IMR-90 (cell line): ENCODE results near the gene DAB1. TPM values are rescaled to one million over a fixed set of nuclear protein-coding genes. Genes with fewer than 3 reads are reported as not detected.
A peak's percentile ranks its signal among the peaks of the same experiment; 100 is the strongest.

ENCODE experiments used
- ATAC-seq: fragments of 200-7000 bp; cut with Tn5 transposase; 2 replicates; pipeline ENCODE4 v1.9.1; 2020; ENCODE audit warnings: low read depth, mild to moderate bottlenecking, moderate library complexity
- BruUV-seq: library from RNA; stranded (reverse); fragments of 400-500 nt; replicated peaks from 2 replicates; lab custom pipeline; 2021; lab: Mats Ljungman, UMichigan
- CTCF ChIA-PET: fragments of 300-600 bp; formaldehyde crosslinking; extraction: SDS; loops from one replicate; lab custom pipeline; 2021; ENCODE audit warnings: antibody characterized with exemption; lab: Yijun Ruan, JAX
- POLR2A ChIA-PET: fragments of 300-600 bp; sonication (Branson Sonifier 250); formaldehyde crosslinking; loops from one replicate; lab custom pipeline; 2022; ENCODE audit warnings: antibody characterized with exemption; ENCODE audit not compliant: unreplicated experiment; lab: Charles Lee
- DNase-seq: peaks from one replicate; pipeline ENCODE4 v3.0.0; 2013
- H2AFZ ChIP-seq: replicated peaks from 2 replicates; pipeline ENCODE3; 2013; ENCODE audit warnings: low read length, mild to moderate bottlenecking; ENCODE audit not compliant: poor library complexity
- H2AK5ac ChIP-seq: 2 replicates; pipeline ENCODE4 v1.6.1; 2013; ENCODE audit warnings: low read depth, low read length, inconsistent platforms
- H2AK9ac ChIP-seq: replicated peaks from 2 replicates; pipeline ENCODE3; 2013; ENCODE audit warnings: mild to moderate bottlenecking, low read depth, low read length, moderate library complexity; ENCODE audit not compliant: poor library complexity
- H2BK120ac ChIP-seq: 2 replicates; pipeline ENCODE4 v1.6.1; 2013; ENCODE audit warnings: low read depth, low read length, inconsistent platforms
- H2BK15ac ChIP-seq: 3 replicates; pipeline ENCODE4 v1.6.1; 2013; ENCODE audit warnings: low read depth, low read length, inconsistent platforms
- H2BK20ac ChIP-seq: 2 replicates; pipeline ENCODE4 v1.6.1; 2013; ENCODE audit warnings: low read depth, mild to moderate bottlenecking, inconsistent platforms, low read length, moderate library complexity
- H2BK5ac ChIP-seq: 2 replicates; pipeline ENCODE4 v1.6.1; 2013; ENCODE audit warnings: mild to moderate bottlenecking, low read depth, low read length, inconsistent platforms; ENCODE audit not compliant: poor library complexity, severe bottlenecking
- H3K14ac ChIP-seq: replicated peaks from 2 replicates; pipeline ENCODE4 v1.6.1; 2013; ENCODE audit warnings: low read depth, low read length, inconsistent platforms
- H3K18ac ChIP-seq: 2 replicates; pipeline ENCODE4 v1.6.1; 2013; ENCODE audit warnings: low read depth, low read length, control low read depth
- H3K23ac ChIP-seq: 2 replicates; pipeline ENCODE4 v1.6.1; 2013; ENCODE audit warnings: low read depth, low read length, inconsistent platforms
- H3K27ac ChIP-seq: 2 replicates; pipeline ENCODE4 v1.5.1; 2013; ENCODE audit warnings: mild to moderate bottlenecking, control low read depth, low read length; ENCODE audit not compliant: insufficient read depth
- H3K27me3 ChIP-seq: 2 replicates; pipeline ENCODE4 v1.6.1; 2013; ENCODE audit warnings: low read length; ENCODE audit not compliant: control insufficient read depth, insufficient read depth
- H3K36me3 ChIP-seq: 2 replicates; pipeline ENCODE4 v1.6.1; 2013; ENCODE audit warnings: low read length, mixed read lengths; ENCODE audit not compliant: control insufficient read depth, insufficient read depth
- H3K4ac ChIP-seq: 2 replicates; pipeline ENCODE4 v1.6.1; 2013; ENCODE audit warnings: low read depth, low read length, inconsistent platforms
- H3K4me1 ChIP-seq: 2 replicates; pipeline ENCODE4 v1.6.1; 2013; ENCODE audit warnings: low read length, mixed read lengths; ENCODE audit not compliant: control insufficient read depth, insufficient read depth
- H3K4me2 ChIP-seq: 2 replicates; pipeline ENCODE4 v1.6.1; 2013; ENCODE audit warnings: low read depth, mild to moderate bottlenecking, control low read depth, low read length, moderate library complexity
- H3K4me3 ChIP-seq: 2 replicates; pipeline ENCODE4 v1.5.1; 2013; ENCODE audit warnings: low read depth, mild to moderate bottlenecking, control low read depth, low read length, moderate library complexity; ENCODE audit not compliant: insufficient read depth
- H3K56ac ChIP-seq: 2 replicates; pipeline ENCODE4 v1.6.1; 2013; ENCODE audit warnings: low read length, inconsistent platforms; ENCODE audit not compliant: insufficient read depth; ENCODE audit errors: extremely low read depth
- H3K79me1 ChIP-seq, 2 experiments: 2 replicates each; pipeline ENCODE4 v1.6.1; 2013; ENCODE audit warnings: low read length in 2 of 2, inconsistent platforms in 1 of 2, low read depth in 1 of 2
- H3K9ac ChIP-seq: 2 replicates; pipeline ENCODE4 v1.6.1; 2013; ENCODE audit warnings: low read depth, low read length, control low read depth
- H3K9me1 ChIP-seq: 2 replicates; pipeline ENCODE4 v1.6.1; 2013; ENCODE audit warnings: low read length, inconsistent platforms; ENCODE audit not compliant: insufficient read depth
- H3K9me3 ChIP-seq: 2 replicates; pipeline ENCODE4 v1.6.1; 2013; ENCODE audit warnings: low read length; ENCODE audit not compliant: control insufficient read depth, insufficient read depth
- H4K20me1 ChIP-seq: 2 replicates; pipeline ENCODE4 v1.6.1; 2013; ENCODE audit warnings: low read length, inconsistent platforms; ENCODE audit not compliant: insufficient read depth
- H4K5ac ChIP-seq: 2 replicates; pipeline ENCODE4 v1.6.1; 2013; ENCODE audit warnings: mild to moderate bottlenecking, low read depth, low read length, control low read depth
- H4K8ac ChIP-seq, 2 experiments: 2 replicates each; pipeline ENCODE4 v1.6.1; 2013; ENCODE audit warnings: low read depth in 2 of 2, low read length in 2 of 2, control low read depth in 1 of 2, inconsistent platforms in 1 of 2
- H4K91ac ChIP-seq: 2 replicates; pipeline ENCODE4 v1.6.1; 2013; ENCODE audit warnings: low read depth, low read length, inconsistent platforms; ENCODE audit not compliant: insufficient read depth
- BHLHE40 ChIP-seq: fragments of 150-350 bp; IDR thresholded peaks from 2 replicates; pipeline ENCODE4 v1.6.1; 2016; ENCODE audit warnings: mild to moderate bottlenecking, low read depth, low read length
- CEBPB ChIP-seq: IDR thresholded peaks from 2 replicates; pipeline ENCODE4 v1.6.1; 2012; ENCODE audit warnings: low read depth, low read length, improper control_type of control experiment
- CHD1 ChIP-seq: IDR thresholded peaks from 2 replicates; pipeline ENCODE4 v1.6.1; 2012; ENCODE audit warnings: low read depth, low read length, improper control_type of control experiment
- CTCF ChIP-seq: conservative IDR thresholded peaks from 2 replicates; pipeline ENCODE4 v1.5.1; 2012; ENCODE audit warnings: mild to moderate bottlenecking, low read depth, low read length, improper control_type of control experiment
- ELK1 ChIP-seq: fragments of 150-350 bp; IDR thresholded peaks from 2 replicates; pipeline ENCODE4 v1.6.1; 2016; ENCODE audit warnings: low read depth, mild to moderate bottlenecking, low read length, moderate library complexity, borderline replicate concordance
- MAFK ChIP-seq: IDR thresholded peaks from 2 replicates; pipeline ENCODE4 v1.6.1; 2012; ENCODE audit warnings: low read depth, low read length, improper control_type of control experiment
- MAZ ChIP-seq: IDR thresholded peaks from 2 replicates; pipeline ENCODE4 v1.6.1; 2012; ENCODE audit warnings: low read depth, mild to moderate bottlenecking, low read length, improper control_type of control experiment, moderate library complexity, borderline replicate concordance
- MXI1 ChIP-seq: IDR thresholded peaks from 2 replicates; pipeline ENCODE4 v1.6.1; 2012; ENCODE audit warnings: low read depth, mild to moderate bottlenecking, low read length, moderate library complexity, borderline replicate concordance
- NFE2L2 ChIP-seq: fragments of 150-350 bp; IDR thresholded peaks from 2 replicates; pipeline ENCODE4 v1.6.1; 2016; ENCODE audit warnings: low read depth, mild to moderate bottlenecking, low read length
- RCOR1 ChIP-seq: IDR thresholded peaks from 2 replicates; pipeline ENCODE4 v1.6.1; 2012; ENCODE audit warnings: mild to moderate bottlenecking, low read length, improper control_type of control experiment; ENCODE audit not compliant: insufficient replicate concordance
- WGBS, 2 experiments: methylation state at CpG; one replicate each; pipeline versions ENCODE4 v1.1.5 to v1.1.7; 2013; ENCODE audit warnings: missing lambda C conversion rate in 2 of 2; ENCODE audit not compliant: insufficient read length in 1 of 2; ENCODE audit errors: extremely low coverage in 2 of 2; 5-methylcytosine and 5-hydroxymethylcytosine counted together
- dilution Hi-C: fragments of 300-500 bp; cut with HindIII; formaldehyde crosslinking; loops from one replicate; pipeline ENCODE4 v1.14.3; 2018; ENCODE audit warnings: low sequenced_read_pairs; ENCODE audit not compliant: unreplicated experiment
- in situ Hi-C: fragments of 300-500 bp; cut with MboI; formaldehyde crosslinking; loops from 3 replicates; pipeline ENCODE4 v1.14.3; 2019; ENCODE audit warnings: low sequenced_read_pairs, inconsistent platforms, mixed read lengths
- intact Hi-C: fragments of 100-400 bp; cut with micrococcal nuclease; formaldehyde crosslinking; loops from 2 replicates; pipeline ENCODE4 v1.10.0; 2022
- polyA plus RNA-seq, 3 experiments: library from polyadenylated mRNA; depleted of rRNA; stranded (reverse); fragments of >200 nt; gene quantifications; 2 replicates each; pipeline ENCODE4 v1.2.3, GENCODE V29; 2012; ENCODE audit warnings: low replicate concordance in 1 of 3
- total RNA-seq: library from RNA; depleted of rRNA; stranded (reverse); fragments of >200 nt; gene quantifications from 2 replicates; pipeline ENCODE4 v1.2.3, GENCODE V29; 2012

The DAB1 gene
- total and polyA plus RNA-seq, 2 of the 4 experiments (the other 2 are of a cell fraction), result 0.18 to 0.41 TPM

GRCh38 chr1:57112148-57112547 is 311.7 kb downstream of the DAB1 start:
- Histone ChIP-seq H3K4ac (no peak overlapping the region), H2BK15ac (no peak overlapping the region), H2AK5ac (no peak overlapping the region), H3K9me3 (no peaks in the 10 kb centered on the region), H3K27me3 (no peaks in the 10 kb centered on the region), H3K36me3 (no peaks in the 10 kb centered on the region), H4K5ac (no peak overlapping the region), H3K79me1 (no peaks in the 10 kb centered on the region), H3K9me1 (no peaks in the 10 kb centered on the region), H3K56ac (no peak overlapping the region), H3K27ac (no peak overlapping the region), H2BK120ac (no peak overlapping the region), H3K18ac (no peak overlapping the region), H3K4me2 (no peak overlapping the region), H4K8ac (no peak overlapping the region), H3K14ac (no peak overlapping the region), H3K23ac (no peak overlapping the region), H3K4me1 (peaks cover 2% of the 10 kb centered on the region; the same call in 1 of the 2 replicates), H2AK9ac (no peak overlapping the region), H2AFZ (no peak overlapping the region), H4K20me1 (no peaks in the 10 kb centered on the region), H2BK5ac (no peak overlapping the region), H3K4me3 (no peak overlapping the region), H4K91ac (no peak overlapping the region), H2BK20ac (no peak overlapping the region), H3K9ac (no peak overlapping the region)
- in situ Hi-C loops, result no loop called here
- BruUV-seq, result no TSS peak
- CTCF ChIA-PET, result no interaction called here
- dilution Hi-C loops, result no loop called here
- ATAC-seq (peak; percentile 46), DNase-seq (peak; percentile 38)
- no CpG with 5 or more reads among the region's 2 CpGs for WGBS, 2 experiments
- intact Hi-C loops, result no loop called here
- POLR2A ChIA-PET, result no interaction called here
- TF ChIP-seq MAFK (no peak), BHLHE40 (no peak), RCOR1 (no peak), ELK1 (no peak), CTCF (no peak), CHD1 (no peak), MAZ (no peak), NFE2L2 (no peak), CEBPB (no peak), MXI1 (no peak)
